GM19397 (cell line): Measurements from ENCODE around the gene RECK.
"Not testable (repeated sequence)": the region's sequence is repeated elsewhere in the genome, so short reads cannot be mapped to it uniquely, and the experiment has no call there.

Source experiments
- ATAC-seq: cut with Tn5 transposase; IDR thresholded peaks from one replicate; pipeline ENCODE4 v1.9.1; 2021; ENCODE audit warnings: mild to moderate bottlenecking, moderate library complexity; ENCODE audit not compliant: unreplicated experiment

The RECK gene

GRCh38 chr9:36152741-36153438, 116.2 kb downstream of the RECK start:
- no peak for ATAC-seq

GRCh38 chr9:36153746-36154145, 117.0 kb downstream of the RECK start:
- ATAC-seq, result no peak

GRCh38 chr9:36154331-36154952, 117.7 kb downstream of the RECK start:
- ATAC-seq, result no peak

- no peak for ATAC-seq
Observed at GRCh38 chr9:36156116-36156515, 119.4 kb downstream of the RECK start.

- no peak for ATAC-seq
Observed at GRCh38 chr9:36158122-36158521, 121.4 kb downstream of the RECK start.

GRCh38 chr9:36158917-36159316, 122.2 kb downstream of the RECK start:
- ATAC-seq, result no peak

GRCh38 chr9:36159509-36159908, 122.8 kb downstream of the RECK start:
- not testable (repeated sequence) for ATAC-seq

GRCh38 chr9:36160126-36160525, 123.4 kb downstream of the RECK start:
- not testable (repeated sequence) for ATAC-seq

GRCh38 chr9:36161187-36161586, 124.5 kb downstream of the RECK start:
- ATAC-seq, result no peak

GRCh38 chr9:36162211-36162738, 125.6 kb downstream of the RECK start:
- ATAC-seq, result no peak

GRCh38 chr9:36163049-36163785, 126.5 kb downstream of the RECK start:
- no peak for ATAC-seq

GRCh38 chr9:36163786-36164170, 127.1 kb downstream of the RECK start:
- no peak for ATAC-seq

- no peak for ATAC-seq
Observed at GRCh38 chr9:36164372-36164771, 127.7 kb downstream of the RECK start.

GRCh38 chr9:36164989-36165388, 128.3 kb downstream of the RECK start:
- no peak for ATAC-seq

- no peak for ATAC-seq
Observed at GRCh38 chr9:36165826-36166167, 129.1 kb downstream of the RECK start.

- peak; percentile 89 for ATAC-seq
Observed at GRCh38 chr9:36166168-36166927, 129.6 kb downstream of the RECK start.

GRCh38 chr9:36169166-36169565, 132.5 kb downstream of the RECK start, which contains the start of gene CCIN:
TSS of gene CCIN (plus strand) at chr9:36169388. CDS start at chr9:36169503, 115 bp downstream.
- no peak for ATAC-seq

- ATAC-seq, result no peak
Observed at GRCh38 chr9:36169708-36170107, 133.0 kb downstream of the RECK start.

GRCh38 chr9:36170531-36170930, 133.8 kb downstream of the RECK start:
- ATAC-seq, result no peak

- no peak for ATAC-seq
Observed at GRCh38 chr9:36173861-36174260, 137.1 kb downstream of the RECK start.
